ENCODE results near the gene OSBPL8.
A peak's percentile ranks its signal among the peaks of the same experiment; 100 is the strongest.

The OSBPL8 gene

GRCh38 chr12:76569685-76570604 is 10.4 kb upstream of the OSBPL8 start:
- H3K36me3 ChIP-seq (ENCODE audit: control insufficient read depth, insufficient read depth, low read length): no peaks in the 10 kb centered on the region
- H3K27ac ChIP-seq (ENCODE audit: low read depth, low read length): no peak overlapping the region
- H3K27me3 ChIP-seq (ENCODE audit: control insufficient read depth, insufficient read depth, low read length): no peaks in the 10 kb centered on the region
- H3K9ac ChIP-seq (ENCODE audit: low read length): no peak overlapping the region
- H3K4me3 ChIP-seq (ENCODE audit: low read length): no peak overlapping the region
- no peaks in the 10 kb centered on the region for H3K4me1 ChIP-seq (ENCODE audit: control insufficient read depth, insufficient read depth, low read length)

- Histone ChIP-seq H3K9ac (ENCODE audit: low read length) (no peak overlapping the region), H3K36me3 (ENCODE audit: control insufficient read depth, insufficient read depth, low read length) (no peaks in the 10 kb centered on the region), H3K4me1 (ENCODE audit: control insufficient read depth, insufficient read depth, low read length) (no peaks in the 10 kb centered on the region), H3K27me3 (ENCODE audit: control insufficient read depth, insufficient read depth, low read length) (no peaks in the 10 kb centered on the region), H3K27ac (ENCODE audit: low read depth, low read length) (no peak overlapping the region), H3K4me3 (ENCODE audit: low read length) (no peak overlapping the region)
Observed at GRCh38 chr12:76568888-76569551, 9.4 kb upstream of the OSBPL8 start.

- Histone ChIP-seq H3K9ac (ENCODE audit: low read length) (no peak overlapping the region), H3K4me3 (ENCODE audit: low read length) (no peak overlapping the region), H3K27ac (ENCODE audit: low read depth, low read length) (no peak overlapping the region), H3K27me3 (ENCODE audit: control insufficient read depth, insufficient read depth, low read length) (no peaks in the 10 kb centered on the region), H3K36me3 (ENCODE audit: control insufficient read depth, insufficient read depth, low read length) (no peaks in the 10 kb centered on the region), H3K4me1 (ENCODE audit: control insufficient read depth, insufficient read depth, low read length) (no peaks in the 10 kb centered on the region)
Observed at GRCh38 chr12:76568130-76568529, 8.6 kb upstream of the OSBPL8 start.

- no peak overlapping the region for H3K27ac ChIP-seq (ENCODE audit: low read depth, low read length)
- H3K4me3 ChIP-seq (ENCODE audit: low read length): no peak overlapping the region
- no peaks in the 10 kb centered on the region for H3K36me3 ChIP-seq (ENCODE audit: control insufficient read depth, insufficient read depth, low read length)
- H3K4me1 ChIP-seq (ENCODE audit: control insufficient read depth, insufficient read depth, low read length): no peaks in the 10 kb centered on the region
- H3K27me3 ChIP-seq (ENCODE audit: control insufficient read depth, insufficient read depth, low read length): no peaks in the 10 kb centered on the region
- no peak overlapping the region for H3K9ac ChIP-seq (ENCODE audit: low read length)
Observed at GRCh38 chr12:76563061-76563460, 3.5 kb upstream of the OSBPL8 start.

GRCh38 chr12:76562130-76562529 is 2.6 kb upstream of the OSBPL8 start:
- Histone ChIP-seq H3K27me3 (ENCODE audit: control insufficient read depth, insufficient read depth, low read length) (no peaks in the 10 kb centered on the region), H3K4me1 (ENCODE audit: control insufficient read depth, insufficient read depth, low read length) (no peaks in the 10 kb centered on the region), H3K4me3 (ENCODE audit: low read length) (no peak overlapping the region), H3K36me3 (ENCODE audit: control insufficient read depth, insufficient read depth, low read length) (no peaks in the 10 kb centered on the region), H3K27ac (ENCODE audit: low read depth, low read length) (no peak overlapping the region), H3K9ac (ENCODE audit: low read length) (no peak overlapping the region)

GRCh38 chr12:76560086-76560491 is 518 bp upstream of the OSBPL8 start:
- Histone ChIP-seq H3K4me1 (ENCODE audit: control insufficient read depth, insufficient read depth, low read length) (no peaks in the 10 kb centered on the region), H3K27ac (ENCODE audit: low read depth, low read length) (peak overlapping the region; percentile 93), H3K27me3 (ENCODE audit: control insufficient read depth, insufficient read depth, low read length) (no peaks in the 10 kb centered on the region), H3K4me3 (ENCODE audit: low read length) (peak overlapping the region; percentile 97), H3K36me3 (ENCODE audit: control insufficient read depth, insufficient read depth, low read length) (no peaks in the 10 kb centered on the region), H3K9ac (ENCODE audit: low read length) (peak overlapping the region; percentile 93)

GRCh38 chr12:76558684-76559399 is 729 bp downstream of the OSBPL8 start:
- H3K27me3 ChIP-seq (ENCODE audit: control insufficient read depth, insufficient read depth, low read length): no peaks in the 10 kb centered on the region
- no peaks in the 10 kb centered on the region for H3K4me1 ChIP-seq (ENCODE audit: control insufficient read depth, insufficient read depth, low read length)
- H3K4me3 ChIP-seq (ENCODE audit: low read length): peak overlapping the region; percentile 97
- no peaks in the 10 kb centered on the region for H3K36me3 ChIP-seq (ENCODE audit: control insufficient read depth, insufficient read depth, low read length)
- peak overlapping the region; percentile 93 for H3K27ac ChIP-seq (ENCODE audit: low read depth, low read length)
- H3K9ac ChIP-seq (ENCODE audit: low read length): peak overlapping the region; percentile 70

GRCh38 chr12:76556368-76556767 is 3.2 kb downstream of the OSBPL8 start:
- Histone ChIP-seq H3K9ac (ENCODE audit: low read length) (no peak overlapping the region), H3K4me1 (ENCODE audit: control insufficient read depth, insufficient read depth, low read length) (no peaks in the 10 kb centered on the region), H3K27ac (ENCODE audit: low read depth, low read length) (no peak overlapping the region), H3K4me3 (ENCODE audit: low read length) (no peak overlapping the region), H3K27me3 (ENCODE audit: control insufficient read depth, insufficient read depth, low read length) (no peaks in the 10 kb centered on the region), H3K36me3 (ENCODE audit: control insufficient read depth, insufficient read depth, low read length) (no peaks in the 10 kb centered on the region)

GRCh38 chr12:76555797-76556196 is 3.8 kb downstream of the OSBPL8 start:
- no peak overlapping the region for H3K27ac ChIP-seq (ENCODE audit: low read depth, low read length)
- no peaks in the 10 kb centered on the region for H3K36me3 ChIP-seq (ENCODE audit: control insufficient read depth, insufficient read depth, low read length)
- no peaks in the 10 kb centered on the region for H3K27me3 ChIP-seq (ENCODE audit: control insufficient read depth, insufficient read depth, low read length)
- H3K4me3 ChIP-seq (ENCODE audit: low read length): no peak overlapping the region
- no peak overlapping the region for H3K9ac ChIP-seq (ENCODE audit: low read length)
- H3K4me1 ChIP-seq (ENCODE audit: control insufficient read depth, insufficient read depth, low read length): no peaks in the 10 kb centered on the region

GRCh38 chr12:76555231-76555767 is 4.3 kb downstream of the OSBPL8 start:
- Histone ChIP-seq H3K27me3 (ENCODE audit: control insufficient read depth, insufficient read depth, low read length) (no peaks in the 10 kb centered on the region), H3K27ac (ENCODE audit: low read depth, low read length) (no peak overlapping the region), H3K4me3 (ENCODE audit: low read length) (no peak overlapping the region), H3K4me1 (ENCODE audit: control insufficient read depth, insufficient read depth, low read length) (no peaks in the 10 kb centered on the region), H3K9ac (ENCODE audit: low read length) (no peak overlapping the region), H3K36me3 (ENCODE audit: control insufficient read depth, insufficient read depth, low read length) (no peaks in the 10 kb centered on the region)

- Histone ChIP-seq H3K9ac (ENCODE audit: low read length) (no peak overlapping the region), H3K27ac (ENCODE audit: low read depth, low read length) (no peak overlapping the region), H3K4me1 (ENCODE audit: control insufficient read depth, insufficient read depth, low read length) (no peaks in the 10 kb centered on the region), H3K4me3 (ENCODE audit: low read length) (no peak overlapping the region), H3K36me3 (ENCODE audit: control insufficient read depth, insufficient read depth, low read length) (no peaks in the 10 kb centered on the region), H3K27me3 (ENCODE audit: control insufficient read depth, insufficient read depth, low read length) (no peaks in the 10 kb centered on the region)
Observed at GRCh38 chr12:76554405-76555230, 5.0 kb downstream of the OSBPL8 start.
